GM21619 (cell line): Measurements from ENCODE around the gene HNRNPAB.

Experiments
- ATAC-seq: cut with Tn5 transposase; IDR thresholded peaks from one replicate; pipeline ENCODE4 v1.9.1; 2021; ENCODE audit not compliant: unreplicated experiment

Gene HNRNPAB

DNA sequence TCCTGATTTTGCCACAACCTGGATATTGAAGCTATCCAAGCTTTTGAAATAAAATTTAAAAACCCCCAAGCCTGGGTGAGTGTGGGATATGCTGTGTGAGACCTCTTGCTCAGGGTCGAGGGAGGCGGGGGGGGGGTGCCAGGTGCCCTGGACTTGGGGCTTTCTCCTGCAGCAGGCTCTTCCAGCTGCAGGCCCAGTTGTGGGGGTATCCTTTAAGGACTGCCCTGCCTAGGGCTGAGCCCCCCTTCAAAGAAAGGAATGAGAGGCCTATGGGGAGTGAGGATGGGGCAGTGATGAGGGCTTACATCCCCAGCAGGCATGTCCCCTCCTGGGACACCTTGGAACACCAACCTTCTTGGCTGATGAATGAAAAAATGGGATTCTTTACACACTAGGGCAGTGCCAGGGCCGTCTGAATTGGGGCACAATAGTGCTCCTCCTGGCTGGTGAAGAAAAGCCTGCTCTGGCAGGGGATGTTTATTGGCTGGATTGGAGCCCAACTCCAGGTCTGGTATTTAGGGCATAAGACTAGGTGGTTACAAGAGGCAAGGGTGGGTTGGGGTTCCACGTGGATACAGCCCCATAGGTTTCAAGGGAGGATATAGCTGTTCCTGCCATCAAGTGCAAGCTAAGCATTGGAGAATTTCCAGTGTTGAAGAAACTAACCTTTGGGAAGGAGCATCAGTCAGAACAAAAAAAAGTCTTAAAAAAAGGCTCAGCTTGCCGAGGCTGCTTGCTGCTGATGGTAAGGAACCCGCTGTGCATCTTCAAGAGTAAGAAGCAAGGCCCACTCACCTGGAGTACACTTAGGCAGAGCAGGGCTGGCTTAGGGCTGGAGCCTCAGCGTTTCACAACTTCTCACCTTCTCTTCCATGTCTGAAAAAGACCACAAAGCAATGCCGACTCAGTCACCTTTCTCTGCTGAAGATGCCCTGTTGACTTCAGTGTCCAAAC is 7.0 kb downstream of the HNRNPAB start:
- ATAC-seq: no peak

DNA sequence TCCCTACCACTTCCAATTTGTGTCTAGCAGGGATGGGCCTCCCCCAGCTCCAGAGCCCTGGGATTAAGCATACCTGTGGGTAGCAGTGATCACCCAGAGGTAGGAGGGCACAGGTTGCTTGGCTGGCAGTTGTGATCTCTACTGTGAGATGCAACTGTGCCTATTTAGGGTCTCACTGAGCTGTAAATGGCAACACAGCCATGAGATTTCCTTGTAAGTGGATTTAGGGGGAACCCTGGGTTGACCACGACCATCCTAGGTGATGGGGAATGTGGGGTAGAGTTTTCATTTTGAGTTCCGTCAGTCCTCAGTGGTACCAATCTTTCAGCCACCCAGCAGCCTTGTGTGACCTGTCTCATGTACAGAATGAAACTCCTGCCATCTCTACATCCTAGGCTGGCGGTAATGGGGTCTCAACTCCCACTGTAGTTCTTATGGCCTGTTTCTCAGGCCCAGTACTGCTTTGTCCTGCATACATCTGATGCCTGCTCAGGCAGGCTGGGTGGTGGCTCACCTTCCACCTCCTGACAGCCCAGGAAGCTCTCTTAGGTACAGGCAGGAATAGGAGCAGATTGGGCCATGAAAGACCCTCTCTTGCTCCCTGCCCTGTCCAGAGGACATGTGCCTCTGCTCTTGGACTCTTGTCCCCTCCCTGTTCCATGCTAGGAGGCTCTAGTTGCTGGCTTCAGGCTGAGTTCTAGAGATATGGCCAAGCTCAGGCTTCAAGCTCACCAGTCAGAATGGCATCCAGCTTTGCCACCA is 8.1 kb downstream of the HNRNPAB start:
- ATAC-seq: no peak

DNA sequence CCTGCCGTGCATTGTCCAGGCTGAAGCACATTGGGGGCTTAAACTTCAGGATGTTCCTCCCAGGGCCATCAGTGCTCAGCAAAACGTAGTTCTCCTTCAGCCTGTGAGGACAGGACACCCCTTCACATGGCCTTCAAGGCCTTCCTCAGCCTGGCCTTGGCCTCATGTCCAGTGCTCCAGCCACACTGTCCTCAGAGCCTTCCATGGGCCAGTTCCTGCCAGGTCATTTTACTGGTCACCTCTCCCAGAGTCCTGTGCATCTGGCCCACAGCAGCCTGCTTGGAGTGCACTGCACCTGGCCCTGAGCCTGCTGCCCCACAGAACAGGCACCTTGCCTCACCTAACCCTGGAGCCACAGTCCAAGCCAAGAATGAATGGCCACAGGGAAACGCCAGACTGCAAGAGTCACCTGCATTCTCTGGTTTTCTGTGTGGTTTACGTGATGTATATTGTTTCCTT is 8.7 kb downstream of the HNRNPAB start:
- ATAC-seq: no peak

- ATAC-seq: no peak
Measured at GRCh38 chr5:178213748-178214151, 9.4 kb downstream of the HNRNPAB start.

DNA sequence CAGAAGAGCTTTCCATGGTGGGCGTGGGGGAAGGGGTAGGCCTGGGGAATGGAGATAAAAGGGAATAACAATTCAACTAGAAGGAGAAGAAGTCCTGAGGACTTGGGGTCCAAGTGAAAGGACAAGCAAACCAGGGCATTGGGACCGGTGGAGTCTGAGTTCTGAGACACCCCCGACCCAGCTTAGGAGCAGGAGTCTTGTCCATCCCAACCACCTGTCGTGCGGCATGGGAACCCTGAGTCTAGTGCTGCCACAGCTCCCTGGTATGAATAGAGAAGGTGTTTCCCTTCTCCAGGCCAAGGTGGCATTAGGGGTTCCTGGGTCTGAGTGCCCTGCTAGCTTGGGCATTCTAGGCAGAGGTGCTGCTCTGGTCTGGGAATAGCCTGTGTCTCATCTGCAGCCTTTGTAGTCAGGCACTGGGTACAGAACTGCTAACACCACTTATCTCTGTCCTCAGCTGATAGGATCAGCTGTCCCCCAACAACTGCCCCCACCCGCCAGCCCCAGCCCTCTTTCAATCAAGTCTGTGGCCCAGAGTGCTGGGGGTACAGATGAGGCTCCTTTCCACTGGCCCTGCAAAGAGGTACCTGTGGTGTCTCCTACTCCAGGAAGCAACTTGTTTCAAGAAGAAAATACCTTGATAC is 9.9 kb downstream of the HNRNPAB start:
- no peak for ATAC-seq

DNA sequence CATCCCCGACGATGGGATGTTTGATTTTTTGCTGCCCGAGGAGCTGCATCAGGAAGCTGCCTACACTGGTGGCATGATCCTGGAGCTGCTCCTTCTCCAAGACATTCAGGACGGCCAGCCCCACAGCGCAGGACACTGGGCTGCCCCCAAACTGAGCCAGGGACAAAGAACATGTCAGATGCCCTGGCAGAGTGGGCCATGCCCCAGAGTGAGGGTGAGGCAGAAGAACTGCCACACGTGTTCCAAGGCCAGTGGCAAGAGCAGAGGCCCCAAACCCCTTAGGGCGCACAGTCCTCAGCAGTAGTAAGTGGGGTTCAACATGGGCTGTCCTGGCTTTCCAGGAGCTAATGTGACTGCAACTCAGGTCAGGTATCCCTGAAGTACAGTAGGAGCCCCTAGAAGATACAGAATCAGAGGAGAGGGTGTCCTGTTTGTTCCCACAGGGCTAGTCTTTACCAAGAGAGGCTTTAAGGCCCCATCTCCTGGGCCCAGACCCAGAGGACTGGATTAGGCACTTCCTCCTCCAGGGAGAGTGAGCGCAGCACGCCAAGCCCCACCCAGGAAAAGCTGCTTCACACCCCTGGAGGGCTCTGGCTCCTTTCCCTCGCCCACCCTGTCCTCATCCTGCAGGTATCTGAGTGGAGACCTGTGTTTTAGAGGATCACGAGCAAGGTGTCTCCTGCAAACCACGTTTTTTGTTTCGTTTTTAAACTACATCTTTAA is 11.1 kb downstream of the HNRNPAB start:
- no peak for ATAC-seq

DNA sequence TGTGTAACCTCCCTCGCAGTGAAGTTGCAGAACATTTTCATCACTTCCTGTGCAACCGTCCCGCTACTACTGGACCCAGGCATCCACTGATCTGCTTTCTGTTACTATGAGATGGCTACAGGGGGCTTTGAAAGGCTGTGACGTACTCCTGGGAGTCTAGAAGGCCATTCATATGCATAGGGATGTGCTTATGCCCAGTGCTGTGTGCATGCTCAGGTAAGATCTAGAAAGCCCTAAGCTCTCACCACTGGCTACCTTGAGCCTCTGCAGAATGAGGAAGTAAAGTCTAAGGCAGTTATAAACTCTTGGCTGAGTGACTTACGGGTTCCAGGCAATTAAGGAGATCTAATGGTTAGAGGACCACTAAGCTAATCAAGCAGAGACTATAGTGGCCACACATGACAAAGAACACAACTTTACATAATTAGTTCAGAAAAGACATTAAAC is 11.8 kb downstream of the HNRNPAB start:
- ATAC-seq: no peak

DNA sequence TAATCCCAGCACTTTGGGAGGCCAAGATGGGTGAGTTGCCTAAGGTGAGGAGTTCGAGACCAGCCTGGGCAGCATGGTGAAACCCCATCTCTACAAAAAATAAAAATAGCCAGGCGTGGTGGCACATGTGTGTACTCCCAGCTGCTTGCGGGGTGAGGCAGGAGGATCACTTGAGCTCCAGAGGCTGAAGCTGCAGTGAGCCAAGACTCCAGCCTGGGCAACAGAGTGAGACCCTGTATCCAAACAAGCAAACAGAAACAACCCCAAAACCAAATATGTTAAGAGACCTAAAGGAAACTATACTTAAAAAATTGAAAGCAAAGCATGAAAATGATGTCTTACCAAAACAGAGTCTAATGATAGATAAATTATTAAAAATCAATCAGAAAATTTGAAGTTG is 12.4 kb downstream of the HNRNPAB start:
- ATAC-seq: no peak

- ATAC-seq: no peak
Measured at GRCh38 chr5:178218237-178218776, 14.0 kb downstream of the HNRNPAB start.

- no peak for ATAC-seq
Measured at GRCh38 chr5:178218827-178219226, 14.5 kb downstream of the HNRNPAB start.

- ATAC-seq: no peak
Measured at GRCh38 chr5:178221282-178221681, 16.9 kb downstream of the HNRNPAB start.

GRCh38 chr5:178221853-178222252 is 17.5 kb downstream of the HNRNPAB start:
- no peak for ATAC-seq

DNA sequence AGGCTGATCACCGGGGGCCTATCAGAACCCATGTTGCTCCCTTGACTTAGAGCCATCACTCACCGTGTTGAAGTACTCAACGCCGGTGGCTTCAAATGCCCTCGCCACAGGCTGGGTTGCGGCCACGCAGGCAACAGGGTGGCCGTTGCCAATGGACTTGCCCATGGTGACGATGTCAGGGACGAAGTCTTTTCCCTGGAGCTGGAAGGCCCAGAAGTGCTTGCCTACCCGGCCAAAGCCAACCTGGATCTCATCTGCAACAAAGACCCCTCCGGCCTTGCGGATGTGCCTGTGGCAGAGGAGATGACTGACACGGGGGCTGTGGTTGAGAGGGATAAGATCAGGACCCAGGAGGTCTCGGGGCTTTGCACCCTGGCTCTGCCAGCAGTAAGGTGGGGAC is 18.0 kb downstream of the HNRNPAB start:
- ATAC-seq: no peak

DNA sequence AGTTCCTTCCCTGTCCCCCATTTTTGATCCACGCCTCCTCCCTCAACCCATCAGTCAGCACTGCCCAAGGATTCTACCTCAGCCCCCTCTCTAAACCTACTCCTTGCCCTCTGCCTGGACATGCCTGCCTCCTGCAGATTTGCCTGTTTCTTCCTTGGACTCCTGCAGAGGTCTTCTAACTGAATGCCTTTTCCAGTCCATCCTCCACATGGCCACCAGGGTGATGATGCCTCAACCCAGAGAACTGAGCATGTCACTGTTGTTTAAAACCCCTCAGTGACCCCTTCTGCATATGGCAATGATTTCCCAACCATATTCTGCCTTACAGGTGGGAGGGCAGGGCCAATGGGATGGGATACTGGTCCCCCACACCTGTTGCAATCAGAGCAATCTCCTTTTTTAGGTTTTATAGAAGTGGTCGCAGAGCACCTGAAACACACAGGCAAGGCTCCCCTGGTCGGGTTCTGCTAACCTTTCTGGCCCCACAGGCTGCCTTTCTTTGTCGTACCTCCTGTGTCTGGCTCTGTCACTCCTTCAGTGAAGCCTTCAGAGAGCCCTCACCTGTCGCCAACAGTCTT is 19.0 kb downstream of the HNRNPAB start:
- no peak for ATAC-seq

DNA sequence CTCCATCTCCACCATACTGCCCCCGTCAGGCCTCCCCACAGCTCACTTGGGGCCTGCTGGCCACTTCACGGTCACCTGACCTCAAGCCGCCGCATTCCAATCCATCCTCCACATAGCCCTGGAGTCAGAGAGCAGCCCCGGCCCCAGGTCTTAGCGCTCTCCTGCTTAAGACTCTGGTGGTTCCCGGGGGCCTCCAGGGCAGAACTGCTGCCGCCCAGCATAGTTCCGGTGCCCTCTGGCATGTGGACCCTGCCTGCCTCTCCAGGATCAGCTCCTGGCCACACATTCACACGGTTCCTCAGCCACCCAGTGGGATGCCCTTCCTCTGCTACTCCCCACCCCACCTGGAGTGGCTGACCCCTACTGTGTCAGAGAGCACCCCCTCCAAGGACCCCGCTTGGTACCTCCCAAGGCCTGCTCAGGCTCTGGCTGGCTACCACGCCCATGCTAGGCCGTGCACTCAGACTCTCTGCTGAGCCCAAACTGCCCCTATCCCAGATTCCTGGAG is 19.5 kb downstream of the HNRNPAB start:
- ATAC-seq: no peak

- ATAC-seq: no peak
Measured at GRCh38 chr5:178224403-178224802, 20.1 kb downstream of the HNRNPAB start.

DNA sequence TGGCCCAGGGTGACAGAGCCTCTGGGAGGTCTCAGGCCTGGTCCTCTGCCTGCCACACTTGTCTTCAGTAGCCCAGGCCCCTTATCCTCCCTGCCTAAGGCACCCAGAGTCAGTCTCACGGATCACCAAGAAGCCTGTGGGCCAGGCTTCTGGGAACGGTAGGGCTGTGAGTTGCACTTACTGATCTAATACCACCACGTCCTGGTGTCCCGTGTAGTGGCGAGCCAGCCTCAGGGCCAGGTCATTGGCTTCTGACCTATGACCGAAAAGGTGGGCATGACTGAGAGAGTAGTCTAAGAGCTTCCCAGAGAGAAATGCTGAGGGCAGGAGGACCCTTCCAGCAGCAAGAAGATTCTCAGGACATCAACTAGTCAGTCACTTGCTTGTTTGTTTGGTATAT is 20.8 kb downstream of the HNRNPAB start:
- ATAC-seq: no peak

DNA sequence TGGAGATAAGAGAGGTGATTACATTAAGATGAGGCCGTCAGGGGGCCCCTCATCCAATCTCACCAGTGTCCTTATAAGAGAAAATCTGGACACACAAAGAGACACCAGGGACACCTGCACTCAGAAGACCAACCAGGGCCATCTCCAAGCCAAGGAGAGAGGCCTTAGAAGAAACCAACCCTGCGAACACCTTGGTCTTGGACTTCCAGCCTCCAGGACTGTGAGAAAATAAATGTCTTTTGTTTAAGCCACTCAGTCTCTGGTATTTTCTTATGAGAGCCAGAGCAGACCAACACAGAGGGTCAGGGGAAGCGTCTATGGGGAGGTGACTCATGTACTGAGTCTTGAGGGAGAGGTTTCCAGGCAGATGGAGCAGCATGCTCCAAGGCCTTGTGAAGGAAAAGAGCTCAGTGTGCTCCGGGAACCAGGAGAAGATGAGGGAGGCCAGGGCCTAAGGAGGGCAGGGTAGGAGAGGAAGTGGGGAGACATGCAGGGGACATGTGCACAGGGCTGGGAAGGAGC is 22.9 kb downstream of the HNRNPAB start:
- ATAC-seq: no peak

DNA sequence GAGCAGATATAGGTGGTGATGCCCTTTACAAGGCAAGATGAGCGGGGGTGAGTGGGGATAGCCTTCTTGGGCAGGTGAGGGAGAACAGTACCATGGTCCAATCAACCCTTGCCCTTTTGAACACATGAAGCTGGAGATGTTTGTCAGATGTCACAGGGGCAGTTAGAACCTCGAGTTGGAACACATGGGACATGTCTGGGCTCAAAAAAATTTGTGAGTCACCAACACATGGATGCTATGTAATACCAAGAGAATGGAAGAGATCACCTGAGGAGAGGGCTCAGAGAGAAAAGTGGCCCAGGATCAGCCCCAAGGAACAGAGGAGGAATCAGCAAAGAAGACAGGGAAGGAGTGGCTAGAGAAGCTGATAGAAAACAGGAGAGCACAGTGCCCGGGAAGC is 23.6 kb downstream of the HNRNPAB start:
- ATAC-seq: no peak

DNA sequence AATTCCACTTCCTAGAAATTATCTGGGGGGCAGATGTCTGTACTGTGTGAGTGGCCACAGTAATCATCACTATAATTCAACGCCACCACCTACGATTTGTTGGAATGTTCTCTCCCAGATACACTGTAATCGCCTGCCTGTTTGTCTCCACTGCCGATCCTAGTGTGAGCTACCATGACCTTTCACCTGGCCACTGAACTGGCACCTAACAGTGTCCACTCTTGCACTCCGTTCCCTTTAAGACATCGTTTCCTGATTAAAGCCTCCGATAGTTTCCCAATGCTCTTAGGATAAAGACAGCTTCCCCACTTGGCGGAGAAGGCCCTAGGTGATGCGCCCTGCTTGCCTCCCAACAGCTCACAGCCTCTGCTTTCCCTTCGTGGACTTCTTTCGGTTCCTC is 24.3 kb downstream of the HNRNPAB start:
- no peak for ATAC-seq
